Measurements from ENCODE around the gene LENEP.

- TF ChIP-seq CTCF (conservative IDR thresholded peaks at IDR 0.05), result no peak
- no peak for TF ChIP-seq EZH2 (IDR thresholded peaks at IDR 0.05; ENCODE audit: low read depth)
These were observed 20.7 kb upstream of the LENEP start for GRCh38 chr1:154972517-154973343.
